Immature natural killer cell (primary cell): Measurements from ENCODE around the gene FHAD1. TPM values are rescaled to one million over a fixed set of nuclear protein-coding genes. Genes with fewer than 3 reads are reported as not detected.

Experiments used
- DNase-seq, 3 donors: peaks; one replicate each; pipeline ENCODE4 v3.0.0; 2022; ENCODE audit warnings: mixed read lengths in 1 of 3
- H3K27ac Mint-ChIP-seq, 6 donors: one replicate each; pipeline ENCODE4 v1.8.0; 2020; ENCODE audit warnings: mixed read lengths in 6 of 6, mild to moderate bottlenecking in 5 of 6, inconsistent platforms in 4 of 6, moderate library complexity in 3 of 6
- H3K27me3 Mint-ChIP-seq, 3 donors: one replicate each; pipeline ENCODE4 v1.8.0; 2020 to 2021; ENCODE audit warnings: low read depth in 3 of 3, mild to moderate bottlenecking in 3 of 3, mixed read lengths in 3 of 3, moderate library complexity in 3 of 3, inconsistent platforms in 1 of 3
- H3K36me3 Mint-ChIP-seq, 3 donors: one replicate each; pipeline ENCODE4 v1.8.0; 2020; ENCODE audit warnings: mixed read lengths in 3 of 3, inconsistent platforms in 2 of 3, mild to moderate bottlenecking in 2 of 3
- H3K4me1 Mint-ChIP-seq, 2 donors: one replicate each; pipeline ENCODE4 v1.8.0; 2020; ENCODE audit warnings: inconsistent platforms in 2 of 2, mild to moderate bottlenecking in 2 of 2, mixed read lengths in 2 of 2, moderate library complexity in 1 of 2
- H3K4me3 Mint-ChIP-seq, 5 donors: one replicate each; pipeline ENCODE4 v1.8.0; 2020; ENCODE audit warnings: mild to moderate bottlenecking in 5 of 5, mixed read lengths in 5 of 5, inconsistent platforms in 3 of 5, moderate library complexity in 3 of 5
- H3K9me3 Mint-ChIP-seq, 6 donors: one replicate each; pipeline ENCODE4 v1.8.0; 2020; ENCODE audit warnings: mild to moderate bottlenecking in 6 of 6, mixed read lengths in 6 of 6, inconsistent platforms in 4 of 6, moderate library complexity in 3 of 6
- polyA plus RNA-seq, 3 donors: library from polyadenylated mRNA; unstranded; fragments of 300-500 nt; fragmentation: Illumina TruSeq; gene quantifications; one replicate each; pipeline ENCODE4 v1.2.3, GENCODE V29; 2021

FHAD1 gene
- polyA plus RNA-seq, 3 donors from 2014 or later, result 0.28 TPM; not detected in 2

DNA sequence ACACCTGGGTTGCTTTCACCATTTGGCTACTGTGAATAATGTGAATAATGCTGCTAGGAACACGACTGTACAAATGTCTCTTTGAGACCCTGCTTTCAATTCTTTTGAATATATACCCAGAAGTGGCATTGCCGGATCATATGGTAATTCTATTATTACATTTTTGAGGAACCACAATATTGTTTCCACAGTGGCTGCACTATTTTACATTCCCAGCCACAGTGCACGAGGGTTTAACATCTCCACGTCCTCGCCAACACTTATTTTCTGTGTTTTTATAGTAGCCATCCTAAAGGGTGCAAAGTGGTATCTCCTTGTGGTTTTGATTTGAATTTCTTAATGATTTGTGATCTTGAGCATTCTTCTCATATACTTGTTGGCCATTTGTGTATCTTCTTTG, 15.7 kb downstream of the FHAD1 start:
- peaks cover 0 to 11% (median 6%) of the 10 kb centered on the region in 3 donors for H3K27me3 Mint-ChIP-seq
- peaks cover 16 to 17% of the 10 kb centered on the region in 2 donors for H3K4me1 Mint-ChIP-seq

DNA sequence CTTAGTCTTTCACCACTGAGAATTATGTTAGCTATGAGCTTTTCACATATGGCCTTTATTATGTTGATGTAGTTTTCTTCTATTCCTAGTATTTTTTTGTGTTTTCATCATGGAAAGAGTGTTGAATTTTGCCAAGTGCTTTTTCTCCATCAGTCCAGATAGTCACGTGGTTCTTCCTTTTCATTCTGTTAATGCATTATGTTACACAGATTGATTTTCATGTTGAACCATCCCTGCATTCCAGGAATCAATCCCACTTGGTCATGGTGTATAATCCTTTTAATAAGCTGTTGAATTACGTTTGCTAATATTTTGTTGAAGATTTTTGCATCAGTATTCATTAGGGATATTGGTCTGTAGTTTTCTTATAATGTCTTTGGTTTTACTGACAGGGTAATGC, 17.7 kb downstream of the FHAD1 start:
- Mint-ChIP-seq H3K36me3 (peaks cover 0 to 6% (median 4%) of the 10 kb centered on the region in 3 donors), H3K9me3 (peaks cover 0 to 7% (median 0%) of the 10 kb centered on the region in 6 donors), H3K27ac (no peak overlapping the region), H3K4me3 (no peak overlapping the region), H3K27me3 (peaks cover 3 to 10% (median 8%) of the 10 kb centered on the region in 3 donors), H3K4me1 (peaks cover 16 to 17% of the 10 kb centered on the region in 2 donors)
- DNase-seq, result no peak

More for the DNA sequence above, 15.7 kb downstream of the FHAD1 start:
- no peak for DNase-seq
- no peak overlapping the region for H3K27ac Mint-ChIP-seq
- H3K9me3 Mint-ChIP-seq, result peaks cover 0 to 7% (median 0%) of the 10 kb centered on the region in 6 donors
- H3K4me3 Mint-ChIP-seq, result no peak overlapping the region
- peaks cover 0 to 6% (median 0%) of the 10 kb centered on the region in 3 donors for H3K36me3 Mint-ChIP-seq

DNA sequence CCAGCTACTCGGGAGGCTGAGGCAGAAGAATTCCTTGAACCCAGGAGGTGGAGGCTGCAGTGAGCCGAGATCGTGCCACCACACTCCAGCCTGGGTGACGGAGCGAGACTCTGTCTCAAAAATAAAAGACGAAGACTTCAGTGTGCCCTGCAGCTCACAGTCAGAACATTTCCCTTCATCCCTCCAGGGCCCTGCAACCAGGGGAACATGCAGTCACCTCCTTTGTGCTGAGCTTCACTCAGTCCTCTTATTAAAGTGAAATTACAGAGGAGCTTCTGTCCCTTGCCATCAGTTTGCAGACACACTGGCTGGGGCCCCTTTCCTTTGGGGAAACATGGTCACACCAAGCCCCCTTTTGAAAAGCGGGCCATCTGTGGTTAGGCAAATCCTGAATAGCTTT, 24.2 kb downstream of the FHAD1 start:
- Mint-ChIP-seq H3K36me3 (peaks cover 0 to 5% (median 4%) of the 10 kb centered on the region in 3 donors), H3K4me1 (peaks cover 3 to 5% of the 10 kb centered on the region in 2 donors), H3K4me3 (no peak overlapping the region), H3K9me3 (peaks cover 0 to 2% (median 0%) of the 10 kb centered on the region in 6 donors), H3K27me3 (peaks cover 0 to 16% (median 2%) of the 10 kb centered on the region in 3 donors), H3K27ac (no peak overlapping the region)
- DNase-seq, result no peak

DNA sequence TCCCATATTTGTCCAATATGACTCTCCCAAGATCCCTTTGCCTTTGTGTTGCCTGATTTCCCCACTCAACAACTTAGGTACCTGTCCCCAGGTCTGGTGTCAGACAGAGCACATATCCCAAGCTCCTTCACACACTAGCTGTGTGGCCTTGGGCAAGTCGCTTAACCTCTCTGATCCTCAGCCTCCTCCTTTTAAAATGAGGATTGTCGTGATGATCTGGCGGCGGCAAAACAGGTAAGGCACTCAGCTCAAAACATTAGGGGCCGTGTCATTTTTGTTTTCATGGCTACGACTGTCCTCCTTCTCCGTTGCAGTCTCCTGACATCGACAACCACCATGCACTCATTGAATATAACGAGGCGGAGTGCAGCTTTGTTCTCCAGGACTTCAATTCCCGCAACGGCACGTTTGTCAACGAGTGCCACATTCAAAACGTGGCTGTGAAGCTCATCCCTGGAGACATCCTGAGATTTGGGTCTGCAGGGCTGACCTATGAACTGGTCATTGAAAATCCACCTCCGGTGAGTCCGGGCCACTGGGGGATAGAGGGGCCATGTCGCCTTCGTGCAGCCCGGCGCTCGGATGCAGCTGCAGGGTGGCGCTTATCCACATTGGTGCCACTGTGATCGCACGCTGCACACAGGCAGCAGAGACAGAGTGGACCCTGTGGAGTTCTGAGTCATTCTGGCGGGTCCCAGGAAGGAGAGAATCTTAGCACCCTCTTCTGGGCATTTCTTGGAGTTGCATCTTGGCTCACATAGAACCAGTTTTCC, 25.2 kb downstream of the FHAD1 start:
- no peak overlapping the region for H3K4me3 Mint-ChIP-seq
- no peak overlapping the region for H3K27ac Mint-ChIP-seq
- peak; percentile 38 to 58 (median 44) for DNase-seq
- peaks cover 3 to 5% of the 10 kb centered on the region in 2 donors for H3K4me1 Mint-ChIP-seq
- H3K36me3 Mint-ChIP-seq, result peaks cover 0 to 4% (median 0%) of the 10 kb centered on the region in 3 donors
- peaks cover 0 to 18% (median 1%) of the 10 kb centered on the region in 3 donors for H3K27me3 Mint-ChIP-seq
- H3K9me3 Mint-ChIP-seq, result no peaks in the 10 kb centered on the region

- H3K27ac Mint-ChIP-seq, result no peak overlapping the region
- no peak overlapping the region for H3K4me3 Mint-ChIP-seq
- H3K36me3 Mint-ChIP-seq, result peaks cover 0 to 4% (median 0%) of the 10 kb centered on the region in 3 donors
- no peak for DNase-seq
- peaks cover 3 to 5% of the 10 kb centered on the region in 2 donors for H3K4me1 Mint-ChIP-seq
- H3K9me3 Mint-ChIP-seq, result no peaks in the 10 kb centered on the region
- H3K27me3 Mint-ChIP-seq, result peaks cover 0 to 18% (median 0%) of the 10 kb centered on the region in 3 donors
Measured at GRCh38 chr1:15272782-15273127, 25.7 kb downstream of the FHAD1 start.

DNA sequence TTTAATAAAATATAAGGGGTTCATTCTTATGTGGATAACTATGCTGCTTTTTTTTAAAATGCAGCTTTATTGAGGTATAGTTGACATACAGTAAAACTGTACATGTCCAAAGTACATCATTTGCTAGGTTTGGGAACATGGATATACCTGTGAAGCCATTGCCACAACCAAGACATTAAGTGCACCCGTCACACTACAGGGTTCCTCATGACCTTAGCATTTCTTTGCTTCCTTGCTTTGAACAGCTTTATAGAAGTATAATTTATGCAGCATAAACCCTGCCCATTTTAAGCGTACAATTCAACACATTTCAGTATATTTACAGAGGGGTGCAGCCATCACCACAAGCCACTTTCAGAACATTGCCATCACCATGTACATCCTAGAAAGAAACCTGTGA, 26.3 kb downstream of the FHAD1 start:
- H3K9me3 Mint-ChIP-seq, result no peaks in the 10 kb centered on the region
- DNase-seq, result no peak
- peaks cover 3 to 5% of the 10 kb centered on the region in 2 donors for H3K4me1 Mint-ChIP-seq
- H3K27ac Mint-ChIP-seq, result no peak overlapping the region
- peaks cover 0 to 4% (median 0%) of the 10 kb centered on the region in 3 donors for H3K36me3 Mint-ChIP-seq
- H3K4me3 Mint-ChIP-seq, result no peak overlapping the region
- peaks cover 0 to 18% (median 2%) of the 10 kb centered on the region in 3 donors for H3K27me3 Mint-ChIP-seq

DNA sequence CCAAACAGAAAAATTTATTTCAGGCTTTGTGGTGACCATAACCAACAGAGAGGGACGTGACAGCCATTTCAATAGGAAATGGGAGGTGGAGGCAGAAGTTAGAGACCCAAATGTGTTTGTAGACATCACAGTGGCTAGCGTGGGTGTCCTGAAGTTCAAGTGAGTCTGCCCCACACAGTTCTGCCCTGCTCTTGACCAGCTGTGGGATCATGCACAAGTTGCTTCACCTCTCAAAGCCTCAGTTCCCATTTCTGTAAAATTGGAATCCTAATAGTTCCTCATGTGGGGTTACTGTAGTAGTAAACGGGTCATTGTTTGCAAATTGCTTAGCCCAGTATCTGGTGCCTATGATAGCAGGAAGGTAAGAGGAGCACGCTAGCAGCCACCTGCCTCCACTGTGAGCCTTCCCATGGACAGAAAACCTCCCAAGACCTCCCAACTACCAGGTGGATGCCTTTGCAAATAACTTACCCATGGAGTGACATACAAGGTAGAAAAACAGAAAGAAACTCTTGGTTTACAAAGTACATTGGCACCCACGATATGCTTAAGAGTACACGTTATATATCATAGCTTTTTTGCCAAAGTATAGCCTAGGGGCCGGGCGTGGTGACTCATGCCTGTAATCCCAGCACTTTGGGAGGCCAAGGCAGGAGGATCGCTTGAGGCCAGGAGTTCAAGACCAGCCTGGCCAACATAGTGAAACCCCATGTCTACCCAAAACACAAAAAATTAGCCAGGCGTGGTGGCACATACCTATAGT, 29.1 kb downstream of the FHAD1 start:
- no peak overlapping the region for H3K4me3 Mint-ChIP-seq
- no peaks in the 10 kb centered on the region for H3K9me3 Mint-ChIP-seq
- H3K27ac Mint-ChIP-seq, result no peak overlapping the region
- peaks cover 3 to 5% of the 10 kb centered on the region in 2 donors for H3K4me1 Mint-ChIP-seq
- H3K36me3 Mint-ChIP-seq, result no peaks in the 10 kb centered on the region
- peaks cover 0 to 10% (median 2%) of the 10 kb centered on the region in 3 donors for H3K27me3 Mint-ChIP-seq
- no peak for DNase-seq

DNA sequence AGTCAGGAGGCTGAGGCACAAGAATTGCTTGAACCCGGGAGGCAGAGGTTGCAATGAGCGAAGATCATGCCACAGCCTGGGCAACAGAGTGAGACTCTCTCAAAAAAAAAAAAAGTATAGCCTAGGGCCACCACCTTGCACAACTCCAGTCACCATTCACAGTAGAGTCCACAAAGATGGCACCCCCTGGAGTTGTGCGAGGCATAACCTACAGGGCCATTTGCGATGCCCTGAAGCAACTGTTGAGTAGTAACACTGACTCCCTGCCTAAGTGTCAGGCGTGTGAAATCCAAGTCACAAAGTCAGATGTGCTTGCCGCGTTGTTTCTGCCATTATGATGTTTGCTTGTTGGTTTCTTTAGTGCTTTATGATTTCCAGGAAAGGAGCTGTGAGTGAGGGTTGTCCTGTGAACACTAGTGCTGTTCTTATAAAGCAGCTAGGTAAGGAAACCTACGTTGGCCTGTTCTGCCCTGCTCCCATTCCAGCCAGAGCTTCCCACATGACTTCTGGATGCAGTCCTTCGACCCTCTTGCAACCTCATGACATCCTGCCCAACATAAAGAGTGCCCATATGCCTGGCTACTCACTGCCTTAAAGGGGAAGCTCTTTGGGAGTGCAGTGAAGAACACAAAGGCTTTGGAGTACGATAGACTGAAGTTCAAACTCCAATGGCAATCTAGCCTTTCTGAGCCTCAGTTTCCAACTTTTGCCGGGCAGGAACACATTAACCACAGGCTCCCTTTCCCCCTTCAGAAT, 29.8 kb downstream of the FHAD1 start:
- H3K27ac Mint-ChIP-seq, result no peak overlapping the region
- H3K4me1 Mint-ChIP-seq, result peaks cover 3 to 5% of the 10 kb centered on the region in 2 donors
- DNase-seq, result no peak
- H3K27me3 Mint-ChIP-seq, result peaks cover 0 to 10% (median 2%) of the 10 kb centered on the region in 3 donors
- no peaks in the 10 kb centered on the region for H3K9me3 Mint-ChIP-seq
- H3K4me3 Mint-ChIP-seq, result no peak overlapping the region
- no peaks in the 10 kb centered on the region for H3K36me3 Mint-ChIP-seq

DNA sequence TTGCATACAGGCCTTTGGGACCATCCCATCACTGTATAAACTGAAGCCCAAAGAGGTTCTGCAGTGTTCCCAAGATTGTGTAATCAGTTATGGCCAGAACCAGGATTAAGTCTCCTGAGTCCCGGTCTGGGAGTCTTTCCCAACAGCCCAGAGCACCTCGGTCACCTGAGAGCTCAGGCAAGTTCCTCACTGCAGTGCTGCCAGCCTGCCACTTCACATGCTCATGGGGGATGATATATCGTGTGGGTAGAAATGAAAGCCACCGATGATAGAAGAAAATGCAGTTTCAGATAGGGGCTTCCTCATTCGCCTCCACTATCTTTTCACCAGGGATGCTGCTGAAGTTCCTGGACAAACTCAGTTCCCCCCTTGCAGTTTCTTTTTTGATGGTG, 30.4 kb downstream of the FHAD1 start:
- Mint-ChIP-seq H3K27me3 (peaks cover 0 to 10% (median 2%) of the 10 kb centered on the region in 3 donors), H3K9me3 (no peaks in the 10 kb centered on the region), H3K4me3 (no peak overlapping the region), H3K27ac (no peak overlapping the region), H3K36me3 (no peaks in the 10 kb centered on the region), H3K4me1 (peaks cover 2% of the 10 kb centered on the region in 2 donors)
- no peak for DNase-seq

DNA sequence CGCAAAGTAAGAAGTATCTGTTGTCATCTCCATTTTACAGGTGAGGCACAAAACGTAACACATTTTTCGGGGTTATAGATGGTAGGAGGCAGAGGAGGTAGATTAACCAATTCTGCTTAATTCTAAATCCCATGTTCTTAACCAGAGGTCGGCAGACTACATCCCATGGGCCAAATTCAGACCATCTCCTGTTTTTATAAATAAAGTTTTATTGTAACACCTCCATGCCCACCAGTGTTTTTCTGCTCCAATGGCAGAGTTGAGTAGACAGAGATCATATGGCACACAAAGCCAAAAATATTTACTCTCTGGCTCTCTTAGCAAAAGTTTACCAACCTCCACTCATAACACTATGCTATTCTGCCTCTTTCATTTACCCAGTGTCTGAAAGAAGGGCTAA, 30.9 kb downstream of the FHAD1 start:
- H3K27me3 Mint-ChIP-seq, result peaks cover 0 to 10% (median 2%) of the 10 kb centered on the region in 3 donors
- no peak for DNase-seq
- H3K4me3 Mint-ChIP-seq, result no peak overlapping the region
- H3K4me1 Mint-ChIP-seq, result no peaks in the 10 kb centered on the region
- H3K9me3 Mint-ChIP-seq, result no peaks in the 10 kb centered on the region
- H3K36me3 Mint-ChIP-seq, result no peaks in the 10 kb centered on the region
- H3K27ac Mint-ChIP-seq, result no peak overlapping the region

- Mint-ChIP-seq H3K4me3 (no peak overlapping the region), H3K36me3 (no peaks in the 10 kb centered on the region), H3K27ac (no peak overlapping the region), H3K27me3 (peaks cover 0 to 11% (median 3%) of the 10 kb centered on the region in 3 donors), H3K4me1 (no peaks in the 10 kb centered on the region), H3K9me3 (no peaks in the 10 kb centered on the region)
- no peak for DNase-seq
Measured at GRCh38 chr1:15279576-15280230, 32.7 kb downstream of the FHAD1 start.

DNA sequence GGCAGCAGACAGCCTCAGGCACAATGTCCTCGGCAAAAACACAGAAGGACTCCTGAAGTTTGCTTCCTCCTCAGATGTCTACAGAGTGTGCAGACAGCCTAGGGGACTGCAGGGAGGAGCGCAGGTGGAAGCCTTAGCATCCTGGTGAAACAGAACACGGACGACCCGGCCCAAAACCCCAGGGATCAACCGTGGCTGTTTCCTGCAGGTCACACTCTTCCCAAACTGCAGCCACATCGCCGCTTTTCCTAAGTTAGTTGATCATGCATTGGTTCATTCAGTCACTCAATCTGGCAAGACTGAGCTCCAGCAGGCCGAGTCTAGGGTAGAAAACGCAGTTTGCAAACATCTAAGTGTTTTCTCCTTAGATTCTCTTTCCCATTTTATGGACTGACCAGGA, 33.4 kb downstream of the FHAD1 start:
- H3K9me3 Mint-ChIP-seq, result no peaks in the 10 kb centered on the region
- no peaks in the 10 kb centered on the region for H3K4me1 Mint-ChIP-seq
- H3K4me3 Mint-ChIP-seq, result no peak overlapping the region
- DNase-seq, result no peak
- no peaks in the 10 kb centered on the region for H3K36me3 Mint-ChIP-seq
- H3K27me3 Mint-ChIP-seq, result peaks cover 0 to 13% (median 5%) of the 10 kb centered on the region in 3 donors
- H3K27ac Mint-ChIP-seq, result no peak overlapping the region

DNA sequence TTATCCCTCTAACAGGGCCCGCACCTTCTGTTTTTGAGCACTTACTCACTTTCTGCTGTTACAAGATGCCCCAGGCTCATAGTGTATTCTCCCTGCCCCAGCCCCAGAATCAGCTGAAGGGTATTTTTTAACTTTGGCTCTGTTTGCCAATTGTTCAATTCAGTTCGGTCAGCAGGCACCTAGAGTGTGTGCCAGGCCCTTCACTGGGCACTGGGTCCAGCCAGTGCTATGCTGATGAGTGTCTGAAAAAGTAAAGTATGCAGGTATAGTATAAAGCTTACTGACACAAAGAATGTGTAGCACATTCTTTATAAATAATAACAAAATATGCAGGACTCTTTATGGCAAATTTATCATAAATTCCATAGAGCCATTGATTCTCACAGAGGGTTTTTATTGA, 35.0 kb downstream of the FHAD1 start:
- Mint-ChIP-seq H3K9me3 (no peaks in the 10 kb centered on the region), H3K36me3 (no peaks in the 10 kb centered on the region), H3K27ac (no peak overlapping the region), H3K4me3 (no peak overlapping the region), H3K4me1 (no peaks in the 10 kb centered on the region), H3K27me3 (peaks cover 2 to 6% (median 5%) of the 10 kb centered on the region in 3 donors)
- no peak for DNase-seq
